GOT3 (cell line): ENCODE results near the gene SCG5.

ENCODE experiments used
- DNase-seq: peaks from one replicate; lab custom pipeline; 2025; ENCODE audit warnings: mixed read lengths; lab: John Stamatoyannopoulos, UW

SCG5 gene

DNA sequence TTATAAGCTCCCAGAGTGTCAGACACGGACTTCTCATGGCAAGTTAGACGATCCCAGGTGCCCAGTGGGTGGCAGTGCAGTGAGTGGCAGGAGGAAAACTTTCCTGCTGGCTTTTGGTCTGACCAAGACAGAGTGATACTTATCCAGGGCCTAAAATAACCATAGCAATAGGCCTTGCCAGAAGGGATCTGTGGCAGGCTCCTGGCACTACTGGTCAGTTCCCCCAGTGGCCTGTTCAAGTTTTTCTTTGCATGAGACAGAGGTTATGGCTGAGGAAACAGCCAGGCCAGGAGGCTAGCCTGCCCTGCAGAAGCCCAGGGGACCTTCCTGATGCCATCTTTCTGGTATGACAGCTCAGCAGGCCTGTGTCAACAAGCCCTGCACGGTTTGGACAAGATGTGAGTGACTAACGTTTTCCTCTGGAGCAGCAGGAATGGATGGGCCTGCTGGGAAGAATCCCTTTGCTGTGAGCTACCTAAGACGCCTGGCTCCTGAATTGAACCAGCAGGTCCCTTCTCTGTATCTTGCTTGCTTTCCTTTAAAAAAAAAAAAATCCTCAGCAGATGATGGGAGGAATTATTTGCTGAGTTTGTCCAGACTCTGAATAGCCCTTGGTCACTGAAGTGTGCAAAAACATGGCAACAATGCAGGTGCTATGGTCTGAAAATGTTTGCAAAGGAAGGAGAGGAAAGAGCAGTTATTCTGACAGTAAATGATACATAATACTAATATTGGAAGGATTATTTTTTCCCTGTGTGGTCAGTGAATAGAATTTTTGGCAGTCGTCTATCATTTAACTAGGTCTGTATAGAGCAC is 18.0 kb downstream of the SCG5 start:
- peak; percentile 22 for DNase-seq

DNA sequence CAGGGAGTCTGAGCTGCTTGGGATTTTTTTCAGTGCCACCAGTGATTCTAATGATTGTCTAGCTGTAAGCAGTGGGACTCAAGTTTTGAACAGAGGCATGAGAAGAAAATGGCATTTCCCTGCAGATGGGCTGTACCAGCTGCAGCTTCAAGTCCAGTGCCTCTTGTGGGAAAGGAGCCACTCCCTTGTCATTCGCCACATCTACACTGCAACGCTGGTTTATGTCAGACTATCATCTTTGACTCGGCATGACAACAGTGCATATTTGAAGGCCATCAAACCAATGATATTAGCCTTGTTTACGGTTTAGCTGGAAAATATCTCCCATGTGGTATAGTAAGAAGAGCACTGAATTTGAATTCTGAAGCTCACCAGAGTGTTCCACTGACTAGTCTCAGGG is 22.2 kb downstream of the SCG5 start:
- DNase-seq: no peak

DNA sequence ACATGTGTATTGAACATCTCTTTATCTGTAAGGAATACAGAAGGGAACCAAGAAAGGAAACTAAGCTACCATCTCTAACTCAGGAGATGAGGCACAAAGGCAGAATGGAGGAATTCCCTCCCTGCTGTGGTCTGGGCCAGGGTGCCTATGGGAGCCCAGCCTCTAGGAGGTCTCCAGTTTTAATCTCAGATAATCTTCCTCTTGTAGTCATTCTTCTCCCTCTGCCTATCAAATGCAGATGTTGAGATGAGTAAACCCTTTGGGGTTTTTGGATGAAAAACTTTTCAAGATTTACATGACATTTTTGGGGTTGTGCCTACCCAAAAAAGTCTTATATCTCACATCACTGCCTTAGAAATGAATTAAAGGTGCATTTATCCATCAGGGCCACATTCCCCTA is 23.3 kb downstream of the SCG5 start:
- no peak for DNase-seq

DNA sequence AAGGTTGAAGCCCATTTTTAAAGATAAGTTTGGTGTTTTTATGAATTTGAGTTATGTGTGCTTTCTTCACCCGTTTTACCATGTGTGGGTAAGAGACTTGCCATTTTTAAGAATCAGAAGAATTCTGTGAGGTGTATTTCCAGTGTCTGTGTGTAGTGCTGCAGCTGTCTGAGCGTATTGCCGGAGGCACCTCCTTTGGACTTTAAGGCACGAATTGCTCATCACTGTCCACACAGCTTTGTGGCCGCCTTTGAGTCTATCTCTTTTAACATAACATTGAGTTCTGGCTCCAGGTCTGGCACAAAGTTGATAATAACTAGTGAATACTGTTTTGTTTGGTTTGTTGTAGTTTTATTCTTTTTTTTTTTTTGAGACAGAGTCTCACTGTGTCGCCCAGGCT is 25.8 kb downstream of the SCG5 start:
- no peak for DNase-seq

DNA sequence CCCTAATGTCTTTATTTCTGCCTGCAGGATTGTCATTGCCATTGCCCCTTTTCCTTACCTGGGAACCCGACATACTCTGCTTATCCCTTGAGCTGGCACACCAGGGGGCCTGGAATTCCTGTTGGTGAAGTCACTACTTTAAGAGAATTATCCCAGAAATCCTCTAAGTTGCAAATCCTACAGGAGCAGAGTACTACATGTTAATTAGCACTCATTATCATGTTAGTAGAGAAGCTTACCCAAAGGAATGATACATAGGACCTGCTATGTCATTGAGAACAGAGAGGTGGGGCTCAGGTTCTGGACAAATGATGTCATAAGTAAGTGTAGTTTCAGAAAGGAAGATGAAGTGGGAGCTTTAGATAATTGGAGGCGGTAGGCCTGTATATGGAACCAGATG is 27.4 kb downstream of the SCG5 start:
- no peak for DNase-seq

DNA sequence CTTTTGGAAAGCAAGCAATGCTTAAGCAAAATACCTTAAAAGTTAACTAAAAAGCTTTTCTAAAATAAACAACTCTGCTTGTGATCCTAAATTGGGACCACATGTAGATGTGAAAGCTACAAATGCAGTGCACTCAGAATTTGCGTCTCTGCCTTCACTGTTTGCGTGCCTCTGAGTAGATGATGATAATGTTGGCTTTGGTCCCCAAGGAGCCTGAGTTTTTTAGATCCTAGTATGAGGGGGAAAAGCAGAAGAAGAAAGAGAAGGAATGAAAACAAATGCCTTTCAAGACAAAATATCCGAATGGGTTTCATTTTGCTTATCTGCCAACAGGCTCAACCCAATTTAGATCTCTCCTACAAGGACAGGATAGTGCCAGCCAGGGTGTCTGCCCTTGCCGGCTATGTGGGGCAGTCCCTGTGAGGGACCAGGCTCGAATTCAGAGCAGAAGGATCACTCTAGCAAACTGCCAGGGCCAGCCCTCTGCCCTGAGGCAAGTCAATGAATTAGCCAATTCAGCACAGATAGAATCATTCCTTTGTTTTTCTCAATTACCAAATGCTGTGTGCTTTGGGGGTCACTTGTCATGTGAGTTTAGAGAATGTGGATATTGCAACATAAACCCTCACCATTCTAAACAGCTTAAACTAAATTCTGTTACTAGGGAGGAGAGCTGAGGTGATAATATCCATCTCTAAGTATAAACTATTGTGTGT is 28.5 kb downstream of the SCG5 start:
- no peak for DNase-seq

DNA sequence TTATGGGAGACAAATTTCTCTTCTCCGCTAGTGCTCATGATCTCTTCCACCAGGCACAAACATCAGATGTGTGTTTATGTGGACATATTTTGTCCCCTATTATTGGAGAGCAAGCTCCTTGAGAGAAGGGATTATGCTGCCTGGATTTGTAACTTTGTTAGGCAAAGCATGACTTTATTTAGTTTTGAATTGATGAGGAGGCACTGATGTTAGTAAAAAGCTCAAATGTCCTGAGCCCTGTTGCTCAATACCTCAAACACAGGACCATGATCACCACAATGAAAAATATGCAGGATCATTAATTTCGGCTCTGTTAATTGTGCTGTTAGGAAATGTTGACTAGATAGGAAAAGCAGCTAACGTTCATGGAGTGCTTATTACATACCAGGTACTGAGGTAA is 29.1 kb downstream of the SCG5 start:
- DNase-seq: no peak

DNA sequence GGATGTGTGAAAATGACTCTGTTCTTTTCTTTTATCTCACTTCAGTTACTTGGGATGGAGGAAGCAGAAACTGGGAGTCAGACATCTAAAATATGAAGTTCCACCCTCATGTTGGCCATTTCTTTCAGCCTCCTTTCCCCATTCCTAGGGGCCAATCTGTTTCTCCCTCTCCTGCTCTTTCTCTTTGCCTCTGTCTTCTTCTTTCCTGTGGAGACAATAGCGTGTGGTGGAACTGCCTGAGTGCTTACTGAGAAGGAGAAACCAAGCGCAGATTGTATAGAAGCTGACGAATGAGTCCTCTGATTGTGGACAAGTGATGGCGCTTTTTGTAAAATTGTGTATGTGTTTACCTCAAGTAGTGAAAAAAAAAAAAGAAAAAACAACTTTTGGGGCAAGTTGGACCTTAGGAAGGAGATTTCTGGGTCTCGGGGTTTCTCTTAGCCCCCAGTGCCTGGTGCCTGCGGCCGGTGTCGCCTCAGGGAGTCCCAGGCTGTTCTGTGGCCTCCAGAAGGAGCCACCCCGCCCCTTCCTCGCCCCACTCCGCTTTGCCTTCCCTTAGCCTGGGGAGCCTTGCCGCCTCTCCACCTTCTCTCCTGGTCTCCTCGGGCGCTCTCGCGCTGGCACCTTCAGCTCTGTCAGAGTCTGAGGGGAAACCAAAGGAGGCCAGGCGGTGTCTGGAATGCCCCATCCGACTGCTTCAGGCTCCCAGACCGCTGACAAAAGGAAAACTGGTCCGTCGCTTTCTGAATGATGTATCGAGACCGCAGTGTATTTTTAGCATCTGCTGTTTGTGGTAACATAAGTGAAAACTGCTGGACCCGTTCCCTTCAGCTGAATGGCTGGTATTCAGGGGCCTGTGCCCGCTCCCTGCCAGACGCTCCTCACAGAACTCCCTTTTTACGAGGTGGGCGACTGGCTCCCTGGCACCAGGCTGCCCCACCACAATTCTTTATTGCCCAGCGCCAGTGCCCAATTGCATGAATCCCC is 30.1 kb downstream of the SCG5 start:
- DNase-seq: no peak

DNA sequence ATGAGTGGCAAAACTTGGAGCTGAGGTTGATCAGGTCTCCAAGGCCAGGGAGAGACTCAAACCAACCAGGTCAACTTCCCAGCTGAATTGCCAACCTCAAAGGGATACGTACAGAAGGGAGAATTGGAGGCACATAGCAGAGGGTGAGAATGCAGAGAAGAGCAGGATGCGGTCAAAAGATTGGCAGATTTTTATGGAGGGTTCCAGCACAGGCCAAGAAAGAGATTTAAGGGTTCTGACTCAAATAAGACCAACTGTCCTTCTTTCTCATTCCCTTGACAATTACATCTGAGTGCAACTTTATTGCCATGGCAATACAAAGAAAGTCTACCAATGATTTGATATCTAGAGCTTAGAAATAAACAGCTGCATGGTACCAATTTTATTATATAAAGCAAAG is 33.2 kb downstream of the SCG5 start:
- no peak for DNase-seq

DNA sequence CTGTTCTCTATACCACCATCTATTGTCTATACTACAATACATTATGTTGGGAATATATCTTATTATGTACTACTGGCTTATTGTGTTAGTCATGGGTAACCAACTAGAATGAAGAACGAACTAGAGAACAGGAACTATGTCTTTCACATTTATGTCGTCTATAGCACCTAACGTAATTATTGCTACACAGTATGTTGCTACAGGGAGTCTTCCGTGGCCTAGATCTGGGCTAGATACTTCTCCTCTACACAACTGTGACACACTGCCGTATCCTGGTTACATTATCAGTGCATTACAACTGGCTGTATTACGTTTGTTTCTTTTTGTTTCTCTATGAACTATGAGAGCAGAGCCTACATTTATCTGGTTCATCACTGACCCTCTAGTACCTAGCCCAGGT is 34.0 kb downstream of the SCG5 start:
- no peak for DNase-seq

DNA sequence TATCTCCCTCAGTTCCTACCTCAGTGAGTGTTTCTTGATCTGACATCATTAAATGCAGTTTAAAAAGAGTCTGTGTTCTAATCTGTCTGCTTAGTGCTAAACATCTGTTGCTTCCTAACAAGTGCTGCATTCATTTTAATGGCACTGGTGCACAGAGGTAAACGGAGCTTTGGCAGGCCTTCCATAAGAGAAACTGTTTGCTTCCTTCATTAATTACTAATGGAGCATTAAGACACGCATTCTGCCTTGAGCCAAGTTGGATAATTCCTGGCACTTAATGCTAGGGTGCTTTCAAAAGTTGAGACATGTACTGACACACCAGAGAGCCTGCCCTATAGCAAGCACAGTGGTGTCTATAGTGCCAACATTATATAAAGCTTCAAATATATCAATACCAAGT is 34.7 kb downstream of the SCG5 start:
- DNase-seq: no peak

DNA sequence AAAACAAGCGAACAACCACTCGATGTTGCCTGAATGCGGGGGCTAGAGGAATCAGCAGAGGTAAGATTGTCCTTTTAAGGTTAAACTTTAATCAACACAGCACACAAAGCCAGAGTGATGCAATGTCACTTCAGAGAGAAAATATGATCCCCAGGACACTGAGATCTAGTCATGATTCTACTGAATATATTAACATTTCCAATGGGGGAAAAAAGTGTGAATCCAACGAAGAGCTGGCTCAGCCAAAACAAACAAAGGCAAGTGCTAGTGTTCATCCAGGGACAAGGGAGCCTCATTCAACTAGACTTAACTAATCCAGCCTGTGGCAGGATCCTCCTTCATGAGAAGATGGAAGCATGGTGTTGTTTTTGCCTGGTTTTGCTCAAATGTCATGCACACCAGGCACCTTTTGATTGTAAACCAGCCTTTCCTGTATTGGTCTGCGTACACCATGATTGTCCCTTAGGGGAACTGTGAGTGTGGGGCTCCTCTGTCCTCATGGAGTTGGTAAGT is 35.8 kb downstream of the SCG5 start:
- no peak for DNase-seq

DNA sequence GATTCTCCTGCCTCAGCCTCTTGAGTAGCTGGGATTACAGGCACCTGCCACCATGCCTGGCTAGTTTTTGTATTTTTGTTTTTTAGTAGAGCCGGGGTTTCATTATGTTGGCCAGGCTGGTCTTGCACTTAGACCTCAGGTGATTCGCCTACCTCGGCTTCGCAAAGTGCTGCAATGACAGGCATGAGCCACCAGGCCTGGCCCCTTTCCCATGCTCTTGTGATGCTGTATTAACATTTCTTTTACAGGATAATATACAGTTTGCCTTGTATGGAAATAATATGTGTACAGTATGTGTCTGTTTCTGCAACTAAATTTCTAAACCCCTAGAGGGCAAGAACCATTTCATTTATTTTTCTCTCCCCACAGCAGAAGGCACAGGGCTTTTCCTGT is 37.8 kb downstream of the SCG5 start:
- DNase-seq: no peak

DNA sequence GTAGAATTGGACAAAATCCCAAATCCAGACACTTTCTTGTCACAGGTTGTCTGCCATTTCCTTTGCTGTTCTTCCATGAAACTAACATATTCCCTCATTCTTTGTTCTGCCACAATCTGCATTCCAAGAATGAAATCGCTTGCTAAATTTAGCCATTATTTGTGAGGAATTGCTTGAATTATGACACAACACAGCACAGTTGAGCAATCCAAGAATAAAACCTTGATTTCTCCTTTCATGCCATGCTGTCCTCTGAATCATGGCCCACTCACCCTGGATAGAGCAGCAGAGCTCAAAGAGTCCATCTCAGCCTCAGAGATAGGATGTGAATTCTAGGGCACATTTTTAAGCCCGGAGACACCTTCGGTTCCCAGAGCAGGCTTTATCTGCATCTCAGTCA is 41.1 kb downstream of the SCG5 start:
- DNase-seq: no peak

DNA sequence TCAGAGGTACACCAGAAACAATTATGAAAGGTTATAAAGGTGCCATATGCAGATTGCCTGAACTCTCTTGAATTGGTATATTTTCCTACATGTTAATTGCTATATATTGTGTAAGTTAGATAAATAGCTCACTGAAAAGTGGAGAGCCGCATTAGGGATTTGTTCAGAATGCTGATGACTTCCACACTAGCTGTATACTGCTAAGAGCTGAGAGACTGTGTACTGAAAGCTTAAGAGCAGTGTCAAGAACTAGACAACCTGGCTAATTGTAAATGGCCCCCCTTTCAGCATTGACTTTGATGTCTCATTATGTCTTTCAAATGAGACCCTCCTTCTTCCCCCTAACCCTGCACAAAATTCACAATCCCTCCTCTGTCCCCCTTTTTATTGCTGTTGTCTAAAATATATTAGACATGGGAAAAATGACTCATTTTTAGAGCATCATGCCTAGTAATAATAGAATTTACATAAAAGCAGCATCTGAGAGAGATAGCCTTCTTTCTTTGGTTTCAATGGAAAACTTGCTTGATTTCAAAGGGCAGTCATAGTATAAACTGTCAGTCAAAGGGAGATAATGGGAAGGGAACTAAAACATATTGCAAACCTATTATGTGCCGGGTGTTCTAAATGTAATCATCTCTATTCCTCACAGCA is 41.6 kb downstream of the SCG5 start:
- DNase-seq: no peak

DNA sequence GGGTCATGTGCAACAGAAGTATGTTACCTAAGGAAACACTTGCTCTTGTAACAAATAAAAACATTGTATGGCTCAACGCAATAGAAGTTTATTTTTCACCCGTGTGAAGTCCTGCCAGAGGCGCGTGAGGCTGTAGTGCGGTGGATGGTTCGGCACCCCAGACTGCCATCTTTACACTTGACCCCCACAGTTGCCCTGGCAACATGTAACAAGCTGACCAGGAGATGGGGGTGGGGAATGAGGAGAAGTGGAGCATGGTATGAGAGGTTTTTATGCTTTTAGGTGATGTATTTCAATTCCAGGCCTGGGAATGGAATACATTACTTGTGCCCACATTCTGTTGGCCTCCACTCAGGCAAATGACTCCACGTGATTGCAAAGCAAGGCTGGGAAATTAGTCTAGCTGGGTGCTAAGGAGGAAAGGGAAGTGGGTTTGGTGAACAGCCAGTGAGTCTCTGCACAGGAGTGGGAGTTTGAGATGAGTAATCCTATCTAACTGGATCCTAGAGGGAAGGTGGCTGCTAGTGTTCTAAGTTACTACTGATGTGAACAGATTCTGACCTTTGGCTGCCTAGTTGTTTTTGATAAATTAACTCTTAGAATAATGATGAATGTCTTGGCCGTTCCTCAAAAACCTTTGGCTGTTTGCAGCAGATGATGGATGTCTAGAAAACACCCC is 42.5 kb downstream of the SCG5 start:
- no peak for DNase-seq

DNA sequence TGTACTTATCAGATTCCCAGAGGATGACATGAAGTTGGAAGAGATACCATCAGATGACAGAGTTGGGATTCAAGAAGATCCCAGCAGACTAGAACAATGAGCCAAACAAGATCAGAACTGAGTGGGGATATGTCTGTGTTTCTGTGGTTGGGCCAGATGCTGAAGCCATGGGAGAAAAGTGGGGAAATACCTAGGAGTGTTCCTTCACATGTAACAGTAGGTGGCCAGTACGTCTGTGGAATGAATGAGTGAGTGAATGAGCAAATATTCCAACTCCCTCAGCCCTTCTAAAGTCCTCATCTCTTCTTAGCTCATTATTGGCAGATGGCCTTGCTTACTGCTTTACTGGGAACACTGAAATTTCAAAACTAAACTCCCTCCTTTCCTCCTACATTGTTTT is 44.1 kb downstream of the SCG5 start:
- no peak for DNase-seq

DNA sequence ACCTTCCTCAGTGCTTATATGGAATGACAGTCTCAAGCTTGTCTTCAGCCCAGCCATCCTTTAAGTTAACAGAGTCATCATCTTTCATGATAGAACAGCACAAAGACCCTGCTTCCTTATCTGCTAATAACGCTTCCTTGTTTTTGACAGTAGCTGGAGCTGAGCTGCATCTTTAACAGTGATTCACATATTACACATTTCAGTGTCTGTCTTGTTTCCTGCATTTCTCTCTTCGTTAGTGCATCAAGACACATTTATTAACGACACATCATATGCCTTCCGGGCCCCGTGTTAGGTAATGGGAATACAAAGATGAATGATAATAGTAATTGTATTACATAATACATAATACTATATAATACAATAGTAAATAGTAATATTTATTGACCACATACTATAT is 46.0 kb downstream of the SCG5 start:
- no peak for DNase-seq

DNA sequence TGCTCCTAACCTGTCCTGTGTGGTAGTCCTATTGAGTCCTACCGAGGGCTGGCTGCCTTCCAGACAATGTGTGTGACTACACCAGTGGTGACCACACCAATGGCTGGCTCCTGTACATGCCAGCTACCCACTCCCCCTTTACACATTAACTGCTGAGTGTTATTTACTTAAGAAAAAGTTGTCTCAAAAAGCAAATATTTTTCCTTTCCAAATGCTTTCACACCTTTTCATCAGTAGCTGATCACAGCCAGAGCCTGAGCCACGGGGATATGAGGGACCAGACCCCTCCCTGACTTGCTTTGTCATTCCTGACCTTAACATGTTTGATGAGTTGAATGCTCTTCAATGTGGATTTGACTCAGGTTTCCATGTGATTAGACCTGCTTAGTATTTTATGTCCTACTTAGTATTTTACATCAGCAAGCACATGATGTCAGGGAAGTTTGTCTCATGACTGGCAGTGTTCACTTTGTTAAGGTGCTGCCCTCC is 46.7 kb downstream of the SCG5 start:
- no peak for DNase-seq

DNA sequence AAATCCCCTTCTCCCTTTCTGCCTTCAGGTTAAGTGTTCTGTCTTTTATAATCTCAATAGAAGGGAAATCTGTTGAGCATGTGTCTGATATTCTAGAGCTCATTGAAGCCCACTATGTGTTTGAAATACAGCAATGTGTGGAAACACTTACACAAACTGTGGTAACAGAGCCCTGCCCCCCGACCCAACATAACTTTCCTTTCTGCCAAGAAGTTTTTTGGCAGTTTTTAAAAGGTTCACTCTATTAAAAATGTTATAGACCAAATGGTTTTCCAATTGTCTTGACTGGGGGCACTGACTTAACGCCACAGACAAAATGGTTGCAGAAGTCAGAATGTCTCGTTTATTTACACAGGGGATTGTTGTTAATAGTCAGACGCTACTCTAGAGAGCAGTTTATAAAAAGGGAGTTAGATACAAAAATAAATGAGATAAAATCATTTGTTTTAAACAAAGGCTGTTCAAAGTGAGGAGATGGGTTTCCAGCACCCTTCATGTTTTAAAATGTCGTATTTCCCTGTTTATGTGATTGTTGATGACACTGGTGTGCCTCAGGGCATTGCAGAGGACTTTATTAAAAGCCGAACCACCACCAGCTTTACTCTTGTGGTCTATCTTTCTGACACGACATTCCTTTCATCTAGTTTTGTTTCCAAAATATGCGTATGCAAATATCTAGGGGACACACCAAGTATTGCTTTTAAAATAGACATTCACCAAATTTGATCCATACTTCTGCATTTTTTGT is 49.6 kb downstream of the SCG5 start:
- no peak for DNase-seq
